Measurements from ENCODE around the gene PRKCG. TPM values are rescaled to one million over a fixed set of nuclear protein-coding genes. Genes with fewer than 3 reads are reported as not detected.
"Not testable (repeated sequence)": the region's sequence is repeated elsewhere in the genome, so short reads cannot be mapped to it uniquely, and the experiment has no call there.

The PRKCG gene
- total RNA-seq (not detected), polyA plus RNA-seq (not detected)
- long read RNA-seq, donor 1: 0 reads
- long read RNA-seq, donor 2: 0 reads
- long read RNA-seq, donor 3: 0 reads
- long read RNA-seq, donor 4: 0 reads
- long read RNA-seq, donor 5: 0 reads
- long read RNA-seq, donor 6: 0 reads
- long read RNA-seq, donor 7: 0 reads
- long read RNA-seq, donor 8: 0 reads
- long read RNA-seq, donor 9: 0 reads
- long read RNA-seq, donor 10: 0 reads

GRCh38 chr19:53881482-53882390 lies at the start of gene PRKCG:
PRKCG (plus strand) TSS chr19:53882197; CDS start chr19:53882495, 298 bp downstream.
- DNase-seq: no peak
- Histone ChIP-seq H3K9me3 (replicated peaks in 1 of 3) (no peaks in the 10 kb centered on the region), H3K4me3 (peak within 1 kb of the TSS in 1 of 4 donors; percentile 26), H3K4me1 (replicated peaks in 1 of 2) (peaks cover 0 to 17% of the 10 kb centered on the region in 2 donors), H3K27me3 (peaks cover 26% of the 10 kb centered on the region), H3K36me3 (replicated peaks in 1 of 2) (no peaks in the 10 kb centered on the region), H3K27ac (no peak within 1 kb of the TSS)
- intact Hi-C loops (cut with DNase I): no loop called here
- TF ChIP-seq, protein P1, sequence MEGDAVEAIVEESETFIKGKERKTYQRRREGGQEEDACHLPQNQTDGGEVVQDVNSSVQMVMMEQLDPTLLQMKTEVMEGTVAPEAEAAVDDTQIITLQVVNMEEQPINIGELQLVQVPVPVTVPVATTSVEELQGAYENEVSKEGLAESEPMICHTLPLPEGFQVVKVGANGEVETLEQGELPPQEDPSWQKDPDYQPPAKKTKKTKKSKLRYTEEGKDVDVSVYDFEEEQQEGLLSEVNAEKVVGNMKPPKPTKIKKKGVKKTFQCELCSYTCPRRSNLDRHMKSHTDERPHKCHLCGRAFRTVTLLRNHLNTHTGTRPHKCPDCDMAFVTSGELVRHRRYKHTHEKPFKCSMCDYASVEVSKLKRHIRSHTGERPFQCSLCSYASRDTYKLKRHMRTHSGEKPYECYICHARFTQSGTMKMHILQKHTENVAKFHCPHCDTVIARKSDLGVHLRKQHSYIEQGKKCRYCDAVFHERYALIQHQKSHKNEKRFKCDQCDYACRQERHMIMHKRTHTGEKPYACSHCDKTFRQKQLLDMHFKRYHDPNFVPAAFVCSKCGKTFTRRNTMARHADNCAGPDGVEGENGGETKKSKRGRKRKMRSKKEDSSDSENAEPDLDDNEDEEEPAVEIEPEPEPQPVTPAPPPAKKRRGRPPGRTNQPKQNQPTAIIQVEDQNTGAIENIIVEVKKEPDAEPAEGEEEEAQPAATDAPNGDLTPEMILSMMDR (IDR thresholded peaks at IDR 0.05): peak in 3 of 6 experiments; percentile 7 to 41 (median 40)
- no peak for TF ChIP-seq POLR2A (IDR thresholded peaks at IDR 0.05)
- WGBS, 4 donors: 2 to 5% (median 3%) methylated on average over 21 to 49 of the region's 49 CpGs

- H3K36me3 ChIP-seq (replicated peaks in 1 of 2); H3K4me3 ChIP-seq; H3K27ac ChIP-seq; H3K9me3 ChIP-seq (replicated peaks in 1 of 3); DNase-seq; H3K4me1 ChIP-seq (replicated peaks in 1 of 2); intact Hi-C loops (cut with DNase I): not testable (repeated sequence)
- 17 to 26% (median 21%) methylated on average over 9 to 13 of the region's 13 CpGs for WGBS, 4 donors
- H3K27me3 ChIP-seq: peaks cover 20% of the 10 kb centered on the region
Observed at GRCh38 chr19:53832861-53833260, 49.1 kb upstream of the PRKCG start.

DNA sequence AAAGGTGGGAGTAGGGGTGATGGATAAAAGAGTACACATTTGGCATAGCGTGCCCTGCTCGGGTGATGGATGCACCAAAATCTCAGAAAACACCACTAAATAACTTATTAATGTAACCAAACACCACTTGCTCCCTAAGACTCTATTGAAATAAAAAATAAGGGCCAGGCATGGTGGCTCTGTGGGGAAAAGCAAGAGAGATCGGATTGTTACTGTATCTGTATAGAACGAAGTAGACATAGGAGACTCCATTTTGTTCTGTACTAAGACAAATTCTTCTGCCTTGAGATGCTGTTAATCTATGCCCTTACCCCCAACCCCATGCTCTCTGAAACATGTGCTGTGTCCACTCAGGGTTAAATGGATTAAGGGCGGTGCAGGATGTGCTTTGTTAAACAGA lies 43.6 kb upstream of the PRKCG start:
- H3K4me1 ChIP-seq (replicated peaks in 1 of 2); intact Hi-C loops (cut with DNase I); H3K27ac ChIP-seq; H3K9me3 ChIP-seq (replicated peaks in 1 of 3); H3K27me3 ChIP-seq; H3K36me3 ChIP-seq (replicated peaks in 1 of 2); H3K4me3 ChIP-seq; DNase-seq: not testable (repeated sequence)
- WGBS, 4 donors: 72 to 81% (median 78%) methylated on average over 4 to 5 of the region's 5 CpGs

DNA sequence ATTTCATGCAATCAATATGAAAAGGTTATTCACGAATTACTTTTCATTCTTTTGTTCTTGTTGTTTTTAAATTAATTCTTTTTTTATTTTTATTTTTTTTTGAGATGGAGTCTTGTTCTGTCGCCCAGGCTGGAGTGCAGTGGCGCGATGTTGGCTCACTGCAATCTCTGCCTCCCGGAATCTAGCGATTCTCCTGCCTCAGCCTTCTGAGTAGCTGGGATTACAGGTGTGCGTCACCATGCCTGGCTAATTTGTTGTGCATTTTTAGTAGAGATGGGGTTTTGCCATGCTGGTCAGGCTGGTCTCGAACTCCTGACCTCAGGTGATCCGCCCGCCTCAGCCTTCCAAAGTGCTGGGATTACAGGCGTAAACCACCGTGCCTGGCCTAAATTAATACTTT lies 41.8 kb upstream of the PRKCG start:
- DNase-seq; H3K9me3 ChIP-seq (replicated peaks in 1 of 3); H3K27ac ChIP-seq; H3K4me3 ChIP-seq; H3K36me3 ChIP-seq (replicated peaks in 1 of 2); H3K27me3 ChIP-seq; H3K4me1 ChIP-seq (replicated peaks in 1 of 2): not testable (repeated sequence)
- WGBS, 4 donors: 84 to 88% (median 85%) methylated on average over 12 of the region's 12 CpGs
- intact Hi-C loops (cut with DNase I): loop anchor here (5.0 to 10.0 kb wide), 2 partner anchors 185 to 187 kb away; no protein-coding TSS in a partner anchor

DNA sequence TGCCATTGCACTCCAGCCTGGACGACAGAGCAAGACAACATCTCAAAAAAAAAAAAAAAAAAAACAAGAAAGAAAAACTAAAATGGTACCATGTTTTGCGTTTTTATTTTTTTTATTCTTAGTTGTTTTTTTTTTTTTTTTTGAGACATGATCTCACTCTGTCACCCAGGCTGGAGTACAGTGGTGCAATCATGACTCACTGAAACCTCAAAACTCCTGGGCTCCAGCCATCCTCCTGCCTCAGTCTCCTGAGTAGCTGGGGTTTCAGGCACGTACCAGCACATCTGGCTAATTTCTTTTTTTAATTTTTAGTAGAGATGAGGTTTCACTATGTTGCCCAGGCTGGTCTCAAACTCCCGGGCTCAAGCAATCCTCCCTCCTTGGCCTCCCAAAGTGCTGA lies 41.1 kb upstream of the PRKCG start:
- not testable (repeated sequence) for H3K36me3 ChIP-seq (replicated peaks in 1 of 2); H3K4me1 ChIP-seq (replicated peaks in 1 of 2); H3K27ac ChIP-seq; DNase-seq; H3K9me3 ChIP-seq (replicated peaks in 1 of 3); H3K4me3 ChIP-seq; H3K27me3 ChIP-seq
- intact Hi-C loops (cut with DNase I): loop anchor here (5.0 to 10.0 kb wide), 2 partner anchors 184 to 186 kb away; no protein-coding TSS in a partner anchor
- WGBS, 4 donors: 59 to 67% (median 64%) methylated on average over 4 of the region's 4 CpGs

- no peak for DNase-seq
- TF ChIP-seq POLR2A (IDR thresholded peaks at IDR 0.05): no peak
- TF ChIP-seq, protein P1 (IDR thresholded peaks at IDR 0.05): no peak
- Histone ChIP-seq H3K27ac (no peak overlapping the region), H3K9me3 (replicated peaks in 1 of 3) (no peaks in the 10 kb centered on the region), H3K27me3 (no peaks in the 10 kb centered on the region), H3K36me3 (replicated peaks in 1 of 2) (no peaks in the 10 kb centered on the region), H3K4me1 (replicated peaks in 1 of 2) (peaks cover 0 to 9% of the 10 kb centered on the region in 2 donors), H3K4me3 (no peak overlapping the region)
- 64 to 79% (median 75%) methylated on average over 9 of the region's 9 CpGs for WGBS, 4 donors
- intact Hi-C loops (cut with DNase I): loop anchor here (5.0 to 10.0 kb wide), 2 partner anchors 180 to 182 kb away; no protein-coding TSS in a partner anchor
Observed at GRCh38 chr19:53844849-53845246, 37.1 kb upstream of the PRKCG start.
